B cell (primary cell): ENCODE measurements around the gene ZNF771. TPM values are rescaled to one million over a fixed set of nuclear protein-coding genes. Genes with fewer than 3 reads are reported as not detected.
A peak's percentile ranks its signal among the peaks of the same experiment; 100 is the strongest.

Experiments
- ATAC-seq: fragments of 200-7000 bp; cut with Tn5 transposase; one replicate; pipeline ENCODE4 v1.10.0; 2021; ENCODE audit warnings: low read depth, mild to moderate bottlenecking, moderate number of reproducible peaks, moderate library complexity
- CTCF ChIA-PET: fragments of 350-600 bp; sonication (Branson Sonifier 250); formaldehyde crosslinking; loops from one replicate; lab custom pipeline; 2021; ENCODE audit warnings: antibody characterized with exemption, inconsistent platforms; lab: Charles Lee
- POLR2A ChIA-PET: fragments of 350-600 bp; sonication (Branson Sonifier 250); formaldehyde crosslinking; loops from one replicate; lab custom pipeline; 2021; ENCODE audit warnings: antibody characterized with exemption; lab: Charles Lee
- DNase-seq: peaks from one replicate; pipeline ENCODE4 v3.0.0; 2013
- H2AFZ ChIP-seq: 2 replicates; pipeline ENCODE4 v1.6.1; 2012; ENCODE audit warnings: mild to moderate bottlenecking, low read depth, low read length; ENCODE audit not compliant: insufficient read depth, poor library complexity, severe bottlenecking
- H3K27ac ChIP-seq, 2 donors: 1 replicate in 1 of 2; 2 replicates in 1 of 2; pipeline ENCODE4 v1.5.1; 2012 to 2013; ENCODE audit warnings: low read length in 2 of 2, mild to moderate bottlenecking in 2 of 2, moderate library complexity in 1 of 2
- H3K27me3 ChIP-seq, 4 experiments: fragments of 200-600 bp in 1 of 4; sonication (generic) in 1 of 4; replicated peaks in 1 of 4; 1 replicate in 2 of 4; 2 replicates in 2 of 4; pipeline versions ENCODE4 v1.6.1 to v1.7.0; 2013 to 2016; ENCODE audit warnings: low read length in 3 of 4, mild to moderate bottlenecking in 2 of 4, mixed read lengths in 1 of 4, moderate library complexity in 1 of 4; ENCODE audit not compliant: insufficient read depth in 4 of 4, control insufficient read depth in 3 of 4; ENCODE audit errors: control extremely low read depth in 1 of 4
- H3K36me3 ChIP-seq, 2 experiments: replicated peaks in 1 of 2; 1 replicate in 1 of 2; 2 replicates in 1 of 2; pipeline versions ENCODE4 v1.6.1 to v1.7.1; 2013; ENCODE audit warnings: low read length in 1 of 2; ENCODE audit not compliant: insufficient read depth in 2 of 2, control insufficient read depth in 1 of 2; ENCODE audit errors: control extremely low read depth in 1 of 2, extremely low read depth in 1 of 2
- H3K4me1 ChIP-seq, 2 donors: fragments of 200-600 bp in 1 of 2; sonication (generic) in 1 of 2; 1 replicate in 1 of 2; 2 replicates in 1 of 2; pipeline versions ENCODE4 v1.5.1 to v1.6.1; 2013 to 2017; ENCODE audit warnings: low read length in 2 of 2; ENCODE audit not compliant: control insufficient read depth in 2 of 2, insufficient read depth in 2 of 2
- H3K4me2 ChIP-seq: replicated peaks from 2 replicates; pipeline ENCODE3; 2012; ENCODE audit warnings: mild to moderate bottlenecking, low read depth, low read length; ENCODE audit not compliant: poor library complexity, severe bottlenecking
- H3K4me3 ChIP-seq, 5 experiments: fragments of 200-600 bp in 1 of 5; sonication (generic) in 1 of 5; 1 replicate in 3 of 5; 2 replicates in 2 of 5; pipeline versions ENCODE4 v1.5.1 to v1.7.0; 2011 to 2016; ENCODE audit warnings: low read length in 4 of 5, mild to moderate bottlenecking in 4 of 5, low read depth in 2 of 5, control low read depth in 1 of 5, moderate library complexity in 1 of 5; ENCODE audit not compliant: insufficient read depth in 1 of 5; ENCODE audit errors: control extremely low read depth in 1 of 5, extremely low read depth in 1 of 5
- H3K79me2 ChIP-seq: fragments of 200-600 bp; sonication (generic); one replicate; pipeline ENCODE4 v1.6.0; 2016; ENCODE audit warnings: low read length; ENCODE audit not compliant: control insufficient read depth, insufficient read depth
- H3K9ac ChIP-seq: fragments of 200-600 bp; sonication (generic); 2 replicates; pipeline ENCODE4 v1.6.1; 2017; ENCODE audit warnings: mild to moderate bottlenecking, low read length, moderate library complexity
- H3K9me3 ChIP-seq, 3 donors: one replicate each; pipeline versions ENCODE4 v1.6.1 to v1.7.1; 2013; ENCODE audit warnings: low read length in 2 of 3; ENCODE audit not compliant: control insufficient read depth in 2 of 3, insufficient read depth in 1 of 3; ENCODE audit errors: control extremely low read depth in 1 of 3
- H4K20me1 ChIP-seq: 2 replicates; pipeline ENCODE4 v1.6.0; 2012; ENCODE audit warnings: mild to moderate bottlenecking, low read length; ENCODE audit not compliant: insufficient read depth, control insufficient read depth, poor library complexity, severe bottlenecking
- H3K27ac Mint-ChIP-seq: one replicate; pipeline ENCODE4 v1.8.0; 2021; ENCODE audit warnings: mixed read lengths
- H3K27me3 Mint-ChIP-seq: one replicate; pipeline ENCODE4 v1.8.0; 2021; ENCODE audit warnings: mixed read lengths
- H3K4me1 Mint-ChIP-seq: one replicate; pipeline ENCODE4 v1.8.0; 2021; ENCODE audit warnings: mixed read lengths
- H3K4me3 Mint-ChIP-seq: one replicate; pipeline ENCODE4 v1.8.0; 2021; ENCODE audit warnings: mixed read lengths
- H3K9me3 Mint-ChIP-seq: one replicate; pipeline ENCODE4 v1.8.0; 2022; ENCODE audit warnings: mixed read lengths; ENCODE audit not compliant: insufficient read depth
- CTCF ChIP-seq: fragments of 200-600 bp; IDR thresholded peaks from one replicate; pipeline ENCODE4 v1.8.0; 2022; ENCODE audit warnings: antibody characterized with exemption, mild to moderate bottlenecking
- EZH2 ChIP-seq: IDR thresholded peaks from 2 replicates; pipeline ENCODE4 v1.6.1; 2012; ENCODE audit warnings: borderline replicate concordance, low read depth, mild to moderate bottlenecking, moderate library complexity, low read length; ENCODE audit not compliant: insufficient read depth, poor library complexity, severe bottlenecking
- WGBS: methylation state at CpG from one replicate; pipeline ENCODE4 v1.1.5; 2013; ENCODE audit warnings: missing lambda C conversion rate; ENCODE audit not compliant: insufficient coverage; 5-methylcytosine and 5-hydroxymethylcytosine counted together
- intact Hi-C: fragments of 100-400 bp; cut with micrococcal nuclease; formaldehyde crosslinking; loops from one replicate; pipeline ENCODE4 v1.10.0; 2022
- polyA plus RNA-seq: library from polyadenylated mRNA; depleted of rRNA; stranded (reverse); fragments of >200 nt; gene quantifications from 2 replicates; pipeline ENCODE4 v1.2.3, GENCODE V29; 2012
- total RNA-seq, 2 donors: library from RNA; stranded (reverse); fragments of 120-200 nt in 1 of 2; gene quantifications; 1 replicate in 1 of 2; 2 replicates in 1 of 2; pipeline versions ENCODE4 v1.2.3 to v1.2.4, GENCODE V29; 2013 to 2022

Gene ZNF771
- total and polyA plus RNA-seq, 2 donors (not counting 1 experiment from before 2014, with no cell fraction given): 4.1 to 6.6 TPM

GRCh38 chr16:30417529-30418349, 10.3 kb downstream of the ZNF771 start:
- ChIA-PET CTCF (interaction anchor here (0.6 to 5.3 kb wide), 18 partner anchors 9 to 326 kb away, joined by 3 to 43 read pairs (median 4); partner anchors contain the start of genes DCTPP1, SEPTIN1, TBC1D10B and TBX6), POLR2A (interaction anchor here (0.5 to 1.9 kb wide), 26 partner anchors 10 to 1478 kb away, joined by 3 to 18 read pairs (median 4); partner anchors contain the start of genes CD2BP2, CORO1A, DCTPP1 and PRR14)
- no peaks in the 10 kb centered on the region for H3K27me3 Mint-ChIP-seq
- H2AFZ ChIP-seq: peak overlapping the region; percentile 84
- H4K20me1 ChIP-seq: no peaks in the 10 kb centered on the region
- H3K4me2 ChIP-seq: peak overlapping the region; percentile 82
- H3K27ac ChIP-seq: peak overlapping the region; percentile 47 to 73
- H3K79me2 ChIP-seq: peaks cover 13% of the 10 kb centered on the region
- H3K36me3 ChIP-seq: peaks cover 2 to 13% of the 10 kb centered on the region in 2 experiments
- H3K27me3 ChIP-seq: no peaks in the 10 kb centered on the region
- peak; percentile 87 for ATAC-seq
- H3K4me1 Mint-ChIP-seq: peaks cover 7% of the 10 kb centered on the region
- H3K4me1 ChIP-seq: peaks cover 5 to 12% of the 10 kb centered on the region in 2 donors
- H3K4me3 Mint-ChIP-seq: peak overlapping the region; percentile 77
- WGBS: 12% methylated on average over 140 of the region's 140 CpGs
- TF ChIP-seq EZH2: no peak
- TF ChIP-seq CTCF: peak; percentile 17
- intact Hi-C loops: loop anchor here (1.0 to 5.0 kb wide), 6 partner anchors 12 to 280 kb away; partner anchors contain the start of genes SEPHS2, SRCAP, TBC1D10B and ZNF48
- H3K4me3 ChIP-seq: peak overlapping the region; percentile 33 to 75 (median 66)
- H3K27ac Mint-ChIP-seq: peak overlapping the region; percentile 72
- no peaks in the 10 kb centered on the region for H3K9me3 ChIP-seq
- H3K9ac ChIP-seq: peak overlapping the region; percentile 70
- DNase-seq: peak; percentile 95
- no peaks in the 10 kb centered on the region for H3K9me3 Mint-ChIP-seq
